Activated CD8-positive, alpha-beta T cell treated with anti-CD3 and anti-CD28 coated beads, Interleukin-2, amount 10 ng/mL, durations not matched to agents 7 days and 5 days (primary cell): ENCODE results near the gene KSR1. TPM values are rescaled to one million over a fixed set of nuclear protein-coding genes. Genes with fewer than 3 reads are reported as not detected.
"Not testable (repeated sequence)": the region's sequence is repeated elsewhere in the genome, so short reads cannot be mapped to it uniquely, and the experiment has no call there.

Experiments
- ATAC-seq: fragments of 150-1000 bp; cut with Tn5 transposase; one replicate; pipeline ENCODE4 v1.10.0; 2021; ENCODE audit warnings: moderate library complexity
- CTCF ChIA-PET: fragments of 350-600 bp; sonication (Branson Sonifier 250); formaldehyde crosslinking; loops from one replicate; lab custom pipeline; 2021; ENCODE audit warnings: antibody characterized with exemption; lab: Charles Lee
- POLR2A ChIA-PET: fragments of 350-600 bp; sonication (Branson Sonifier 250); formaldehyde crosslinking; loops from one replicate; lab custom pipeline; 2021; ENCODE audit warnings: antibody characterized with exemption; lab: Charles Lee
- DNase-seq: peaks from one replicate; pipeline ENCODE4 v3.0.0-alpha.2; 2020
- H3K27ac Mint-ChIP-seq: one replicate; pipeline ENCODE4 v1.8.0; 2021; ENCODE audit warnings: mild to moderate bottlenecking, mixed read lengths
- H3K27me3 Mint-ChIP-seq: one replicate; pipeline ENCODE4 v1.8.0; 2021; ENCODE audit warnings: low read depth, mixed read lengths
- H3K36me3 Mint-ChIP-seq: one replicate; pipeline ENCODE4 v1.8.0; 2021; ENCODE audit warnings: low read depth, mixed read lengths
- H3K4me1 Mint-ChIP-seq: one replicate; pipeline ENCODE4 v1.8.0; 2021; ENCODE audit warnings: low read depth, mixed read lengths
- H3K4me3 Mint-ChIP-seq: one replicate; pipeline ENCODE4 v1.8.0; 2021; ENCODE audit warnings: mild to moderate bottlenecking, mixed read lengths
- H3K9me3 Mint-ChIP-seq: one replicate; pipeline ENCODE4 v1.8.0; 2022; ENCODE audit warnings: mixed read lengths; ENCODE audit not compliant: insufficient read depth
- total RNA-seq, 2 experiments: library from RNA; stranded (reverse); gene quantifications; one replicate each; pipeline ENCODE4 v1.2.3, GENCODE V29; 2021

The KSR1 gene
- total RNA-seq, 2 experiments from 2014 or later = 45.3 to 45.8 TPM

- no peak for DNase-seq
- CTCF ChIA-PET = interaction anchor here (1.5 kb wide), 1 partner anchor 15 kb away, joined by 4 read pairs; no protein-coding TSS in a partner anchor
Observed at GRCh38 chr17:27669850-27670249, 213.6 kb downstream of the KSR1 start.

GRCh38 chr17:27670791-27671590 is 214.7 kb downstream of the KSR1 start:
- H3K27ac Mint-ChIP-seq = no peak overlapping the region
- no peaks in the 10 kb centered on the region for H3K27me3 Mint-ChIP-seq
- H3K9me3 Mint-ChIP-seq = no peaks in the 10 kb centered on the region
- DNase-seq (no peak), ATAC-seq (no peak)
- no peak overlapping the region for H3K4me3 Mint-ChIP-seq
- CTCF ChIA-PET = interaction anchor here (1.5 kb wide), 1 partner anchor 16 kb away, joined by 4 read pairs; no protein-coding TSS in a partner anchor
- H3K4me1 Mint-ChIP-seq = no peaks in the 10 kb centered on the region
- H3K36me3 Mint-ChIP-seq = no peaks in the 10 kb centered on the region
- POLR2A ChIA-PET = no interaction called here

More at GRCh38 chr17:27669850-27670249, 213.6 kb downstream of the KSR1 start:
- Mint-ChIP-seq H3K9me3 (no peaks in the 10 kb centered on the region), H3K27me3 (no peaks in the 10 kb centered on the region), H3K4me1 (no peaks in the 10 kb centered on the region), H3K4me3 (no peak overlapping the region), H3K27ac (no peak overlapping the region), H3K36me3 (no peaks in the 10 kb centered on the region)
- POLR2A ChIA-PET = no interaction called here
- no peak for ATAC-seq

GRCh38 chr17:27671591-27671910 is 215.3 kb downstream of the KSR1 start:
- no peaks in the 10 kb centered on the region for H3K4me1 Mint-ChIP-seq
- DNase-seq (no peak), ATAC-seq (no peak)
- H3K27me3 Mint-ChIP-seq = no peaks in the 10 kb centered on the region
- ChIA-PET CTCF (no interaction called here), POLR2A (no interaction called here)
- no peaks in the 10 kb centered on the region for H3K36me3 Mint-ChIP-seq
- H3K9me3 Mint-ChIP-seq = no peaks in the 10 kb centered on the region
- H3K27ac Mint-ChIP-seq = no peak overlapping the region
- no peak overlapping the region for H3K4me3 Mint-ChIP-seq

- H3K27me3 Mint-ChIP-seq, CTCF ChIA-PET, H3K36me3 Mint-ChIP-seq, DNase-seq, H3K4me3 Mint-ChIP-seq, POLR2A ChIA-PET, ATAC-seq, H3K27ac Mint-ChIP-seq, H3K9me3 Mint-ChIP-seq, H3K4me1 Mint-ChIP-seq: not testable (repeated sequence)
Observed at GRCh38 chr17:27671977-27672480, 215.8 kb downstream of the KSR1 start.

- H3K4me1 Mint-ChIP-seq = no peaks in the 10 kb centered on the region
- no peaks in the 10 kb centered on the region for H3K36me3 Mint-ChIP-seq
- peaks cover 7% of the 10 kb centered on the region for H3K27me3 Mint-ChIP-seq
- no peak overlapping the region for H3K27ac Mint-ChIP-seq
- ATAC-seq (no peak), DNase-seq (no peak)
- POLR2A ChIA-PET = no interaction called here
- CTCF ChIA-PET = no interaction called here
- H3K9me3 Mint-ChIP-seq = no peaks in the 10 kb centered on the region
- no peak overlapping the region for H3K4me3 Mint-ChIP-seq
Observed at GRCh38 chr17:27674335-27674734, 218.1 kb downstream of the KSR1 start.

Other genes starting within 250 kb of the KSR1 start
- 100 to 1,000 TPM; 118 to 121 TPM for gene WSB1, start 162.3 kb upstream of the KSR1 start, total RNA-seq
- gene LGALS9, start 174.7 kb downstream of the KSR1 start, total RNA-seq = 100 to 1,000 TPM; 160 to 173 TPM